GM12872 (cell line): ENCODE measurements around the gene KLC1.

Source experiments
- CTCF ChIP-seq: IDR thresholded peaks from 3 replicates; pipeline ENCODE4 v1.5.1; 2011; ENCODE audit warnings: low read depth, mild to moderate bottlenecking, low read length, moderate library complexity; ENCODE audit not compliant: insufficient read depth

Gene KLC1

DNA sequence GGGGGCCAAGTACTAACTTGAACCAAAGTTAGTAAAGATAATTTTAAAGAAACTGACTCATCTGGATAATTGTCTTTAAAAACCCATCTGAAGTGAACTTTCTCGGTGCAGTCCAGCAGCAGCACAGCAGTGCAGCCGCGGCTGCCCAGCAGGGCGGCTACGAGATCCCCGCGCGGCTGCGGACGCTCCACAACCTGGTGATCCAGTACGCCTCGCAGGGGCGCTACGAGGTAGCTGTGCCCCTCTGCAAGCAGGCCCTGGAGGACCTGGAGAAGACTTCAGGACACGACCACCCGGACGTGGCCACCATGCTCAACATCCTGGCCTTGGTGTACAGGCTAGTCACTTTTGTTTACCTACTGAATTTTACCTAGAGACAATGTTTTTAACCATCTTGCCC, 33.6 kb downstream of the KLC1 start:
- no peak for TF ChIP-seq CTCF

DNA sequence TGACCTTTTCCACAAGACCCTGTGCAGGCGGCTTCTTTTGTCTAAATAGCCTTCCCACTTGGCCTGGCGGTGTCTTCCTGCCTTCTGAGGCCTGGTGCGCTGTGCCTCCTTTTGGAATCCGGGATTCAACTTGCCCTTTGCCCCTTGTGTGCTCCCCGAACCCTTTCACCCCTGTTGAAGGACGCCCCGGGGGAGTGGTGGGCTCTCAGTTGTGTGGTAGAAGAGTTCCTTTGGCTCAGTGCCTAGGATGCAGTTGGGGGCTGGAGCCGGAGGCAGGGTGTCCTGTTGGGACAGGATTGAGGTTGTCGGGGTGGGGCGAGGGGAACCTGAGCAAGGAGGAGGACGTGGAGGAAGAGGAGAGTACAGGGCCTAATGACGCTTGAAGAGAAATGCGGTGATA, 34.5 kb downstream of the KLC1 start:
- no peak for TF ChIP-seq CTCF

DNA sequence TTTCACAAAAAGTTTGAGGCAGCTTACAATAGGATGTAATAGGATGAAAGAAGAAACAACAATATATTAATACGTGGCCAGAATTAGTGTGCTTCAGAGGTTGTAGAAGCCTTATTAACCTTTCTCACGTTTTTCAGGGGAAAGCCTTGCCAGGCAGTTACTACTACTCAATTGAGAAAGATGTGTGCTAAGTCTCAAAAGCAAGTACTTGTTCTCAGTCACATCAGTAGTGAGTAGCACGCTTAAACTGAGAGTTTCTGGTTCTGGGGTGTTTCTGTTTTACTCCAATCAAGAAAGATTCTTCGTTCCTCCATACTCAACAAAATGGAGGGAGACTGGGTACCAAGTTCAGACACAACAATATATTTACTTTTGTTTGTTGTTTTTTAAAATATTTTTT, 38.7 kb downstream of the KLC1 start:
- TF ChIP-seq CTCF: no peak

- no peak for TF ChIP-seq CTCF
Observed at GRCh38 chr14:103668117-103668516, 39.1 kb downstream of the KLC1 start.

GRCh38 chr14:103669370-103669769, 40.4 kb downstream of the KLC1 start:
- no peak for TF ChIP-seq CTCF

GRCh38 chr14:103671911-103672310, 42.9 kb downstream of the KLC1 start:
- TF ChIP-seq CTCF: no peak

GRCh38 chr14:103675957-103676356, 46.9 kb downstream of the KLC1 start:
- TF ChIP-seq CTCF: no peak
